NCI-H1436 (cell line): ENCODE measurements around the gene MRPS18A.
A peak's percentile ranks its signal among the peaks of the same experiment; 100 is the strongest.

ENCODE experiments used
- DNase-seq: peaks from one replicate; lab custom pipeline; 2025; lab: John Stamatoyannopoulos, UW

The MRPS18A gene

DNA sequence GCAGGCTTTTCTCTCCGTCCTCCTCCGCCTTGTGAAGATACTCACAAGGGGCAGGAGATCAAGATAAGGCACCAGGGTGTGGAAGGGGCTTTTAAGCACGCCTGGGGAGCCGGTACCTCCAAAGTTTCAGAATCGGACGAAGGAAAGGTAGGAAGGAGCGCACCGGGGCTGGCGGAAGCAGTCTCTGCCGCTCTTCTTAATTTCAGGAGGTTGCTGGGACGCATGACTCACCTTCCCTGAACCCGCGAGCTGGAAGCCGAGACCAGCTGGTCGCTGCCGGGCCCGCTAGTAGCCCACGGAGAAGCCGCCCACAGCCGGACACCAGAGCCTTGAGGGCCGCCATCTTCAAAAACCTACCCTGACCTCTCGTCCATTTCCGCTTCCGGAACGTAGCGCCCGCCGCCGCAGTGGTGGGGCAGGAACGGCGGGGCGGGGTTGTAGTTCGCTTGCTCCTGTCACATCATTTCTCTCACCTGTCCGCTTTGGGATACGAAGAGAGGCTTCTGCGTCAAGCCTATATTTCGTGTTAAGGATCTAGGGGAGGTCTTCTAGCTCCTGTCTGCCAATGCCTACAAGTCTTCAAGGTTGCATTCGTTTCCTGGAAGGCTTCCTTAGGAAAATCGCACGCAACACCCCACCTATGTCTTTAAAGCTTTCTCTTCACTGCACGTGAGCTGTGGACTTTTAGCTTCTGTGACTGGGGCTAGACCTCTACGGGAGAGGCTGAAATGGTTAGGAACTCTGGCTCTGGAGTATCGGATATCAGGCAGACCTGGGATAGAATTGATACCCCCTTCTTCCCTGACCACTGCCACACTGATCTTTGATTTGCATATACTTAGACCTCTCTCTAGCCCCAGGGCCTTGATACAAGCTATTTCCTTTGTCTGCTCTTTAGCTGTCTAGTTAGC, at the start of gene MRPS18A:
TSS of gene MRPS18A (minus strand) at position 355 of the 911 bp plus-strand sequence. CDS start at position 343, 12 bp downstream.
- peak; percentile 56 for DNase-seq

DNA sequence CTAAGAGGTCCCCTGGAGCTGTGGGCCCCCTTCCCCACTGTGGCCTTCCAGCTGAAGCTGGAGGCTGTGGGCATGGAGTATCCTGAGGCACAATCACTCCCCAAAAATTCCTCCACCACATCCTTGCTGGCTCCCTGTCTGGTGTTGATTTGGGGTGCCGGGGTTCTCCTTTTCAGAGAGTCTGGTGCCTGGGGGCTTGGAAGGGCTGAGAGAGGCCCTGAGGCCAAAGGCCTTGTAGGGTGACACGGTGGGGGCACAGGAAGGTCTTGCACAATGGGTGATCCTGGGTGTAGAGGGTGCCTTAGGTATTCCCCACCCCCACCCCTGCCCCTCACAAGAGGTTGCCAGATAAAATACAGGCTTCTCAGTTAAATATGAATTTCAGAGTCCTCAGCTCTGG, 49.3 kb upstream of the MRPS18A start:
- DNase-seq = no peak

DNA sequence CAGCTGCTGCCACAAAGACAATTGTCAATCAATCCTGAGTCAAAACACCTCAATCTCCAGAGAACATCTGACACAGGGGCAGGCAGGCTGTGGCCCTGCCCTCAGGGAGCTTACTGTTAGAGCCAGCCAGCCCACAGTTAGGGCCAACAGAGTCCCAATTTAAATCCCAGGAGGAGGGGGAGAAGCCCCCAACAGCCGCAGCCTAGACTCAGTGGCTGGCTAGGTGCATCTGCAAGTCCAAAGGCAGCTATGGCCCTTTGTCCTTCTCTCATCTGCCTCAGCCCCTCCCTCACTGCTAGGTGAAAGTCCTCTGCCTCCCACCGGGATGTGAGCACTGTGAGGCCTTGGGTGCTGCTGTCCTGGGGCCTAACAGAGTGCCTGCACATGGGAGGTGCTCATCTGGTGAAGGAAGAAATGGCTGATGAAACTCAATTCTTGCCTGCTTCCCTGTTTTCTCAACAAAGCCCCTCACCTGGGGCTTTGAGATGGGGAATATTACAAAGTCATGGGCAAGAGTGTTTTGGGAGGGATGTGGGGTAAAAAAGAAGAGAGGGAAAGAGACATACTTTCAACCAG, 48.7 kb upstream of the MRPS18A start:
- no peak for DNase-seq

DNA sequence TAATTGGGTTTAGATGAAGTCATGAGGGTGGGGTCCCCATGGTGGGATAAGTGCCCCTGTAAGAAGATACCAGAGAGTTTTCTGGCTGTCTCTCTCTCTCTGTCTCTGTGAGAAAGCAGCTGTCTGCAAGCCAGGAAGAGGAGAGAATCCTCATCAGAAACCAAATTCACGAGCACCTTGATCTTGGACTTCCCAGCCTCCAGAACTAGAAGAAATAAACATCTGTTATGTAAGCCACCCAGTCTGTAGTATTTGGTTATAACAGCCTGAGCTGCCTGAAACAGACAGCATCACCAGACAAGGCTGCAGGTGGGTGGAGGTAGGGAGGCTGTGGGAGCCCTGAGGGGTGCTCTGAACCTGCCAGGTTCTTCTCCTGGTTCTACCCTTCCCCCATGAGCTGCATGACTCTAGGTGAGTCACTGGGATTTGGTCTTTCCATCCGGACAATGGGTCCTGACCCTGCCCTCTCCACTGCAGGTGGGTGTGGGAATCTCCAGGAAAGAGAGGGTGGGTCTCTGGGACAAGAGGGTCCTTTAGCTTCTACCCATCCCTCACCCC, 48.1 kb upstream of the MRPS18A start:
- no peak for DNase-seq

DNA sequence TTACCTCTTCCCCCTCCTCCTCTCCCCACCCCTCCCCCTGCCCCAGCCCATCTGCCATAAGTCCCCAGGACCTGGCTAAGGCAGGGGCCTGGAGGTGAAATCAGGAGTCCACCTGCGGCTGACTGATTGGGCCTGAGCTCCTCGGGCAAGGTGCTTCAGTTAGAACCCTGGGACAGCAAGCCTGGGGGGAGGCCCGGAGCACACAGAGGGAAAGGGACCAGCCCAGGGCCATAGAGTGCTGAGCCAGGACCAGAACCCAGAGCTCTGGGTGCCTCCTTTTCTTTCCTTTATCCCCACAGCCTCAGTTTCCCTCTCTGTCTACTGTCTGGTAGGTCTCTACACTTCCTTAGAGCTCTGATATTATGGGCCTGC, 46.7 kb upstream of the MRPS18A start:
- no peak for DNase-seq

DNA sequence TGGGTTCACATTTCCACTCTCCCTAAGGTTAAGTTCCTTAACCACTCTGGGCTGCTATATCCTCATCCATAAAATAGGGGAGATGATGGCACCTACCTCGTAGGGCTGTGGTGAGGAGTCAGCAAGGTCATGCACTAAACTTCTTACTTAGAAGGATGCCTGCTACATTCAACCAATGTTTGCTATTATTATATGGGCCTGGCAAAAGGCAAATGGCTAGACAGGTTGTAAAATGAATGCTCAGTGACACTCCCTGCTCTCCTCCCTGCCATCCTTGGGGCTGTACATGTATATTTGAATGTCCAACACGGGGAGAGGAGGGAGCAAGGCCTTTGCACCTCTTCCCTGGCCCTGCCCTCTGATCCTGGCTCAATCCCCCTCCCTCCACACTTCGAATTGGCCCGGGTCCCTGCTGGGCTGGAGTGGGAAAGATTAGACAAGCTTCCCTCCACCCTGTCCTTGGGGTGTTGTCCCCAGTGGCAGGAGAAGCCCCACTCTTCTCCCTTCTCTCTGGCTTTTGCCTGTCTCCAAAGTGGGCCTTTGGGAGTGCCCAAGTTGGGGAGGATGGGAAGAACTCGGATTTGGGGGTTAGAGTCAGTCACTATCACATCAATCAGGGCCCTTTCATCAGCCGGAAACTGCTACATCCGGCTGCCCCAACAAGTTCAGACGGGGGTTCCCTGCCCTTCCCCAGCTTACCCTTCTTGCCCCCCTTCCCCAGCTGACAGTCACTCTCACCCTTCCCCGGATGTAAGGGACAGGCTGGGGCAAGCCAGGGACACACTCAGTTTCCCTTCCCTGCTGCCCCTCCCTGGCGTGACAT, 46.1 kb upstream of the MRPS18A start:
- DNase-seq = no peak

DNA sequence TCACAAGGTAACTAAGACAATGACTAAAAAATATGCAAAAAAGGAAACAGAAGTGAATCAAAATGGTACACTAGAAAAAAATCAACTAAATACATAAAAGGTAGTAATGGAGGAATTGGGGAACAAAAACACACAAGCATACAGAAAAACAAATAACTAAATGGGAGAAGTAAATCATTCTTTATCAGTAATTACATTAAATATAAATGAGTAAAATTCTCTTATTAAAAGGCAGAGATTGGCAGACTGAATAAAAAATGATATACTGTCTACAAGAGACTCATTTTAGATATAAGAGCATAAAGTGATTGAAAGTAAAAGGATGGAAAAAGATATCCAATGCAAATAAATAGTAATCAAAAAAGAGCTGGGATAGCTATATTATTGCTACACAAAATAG, 43.0 kb upstream of the MRPS18A start:
- DNase-seq = no peak

DNA sequence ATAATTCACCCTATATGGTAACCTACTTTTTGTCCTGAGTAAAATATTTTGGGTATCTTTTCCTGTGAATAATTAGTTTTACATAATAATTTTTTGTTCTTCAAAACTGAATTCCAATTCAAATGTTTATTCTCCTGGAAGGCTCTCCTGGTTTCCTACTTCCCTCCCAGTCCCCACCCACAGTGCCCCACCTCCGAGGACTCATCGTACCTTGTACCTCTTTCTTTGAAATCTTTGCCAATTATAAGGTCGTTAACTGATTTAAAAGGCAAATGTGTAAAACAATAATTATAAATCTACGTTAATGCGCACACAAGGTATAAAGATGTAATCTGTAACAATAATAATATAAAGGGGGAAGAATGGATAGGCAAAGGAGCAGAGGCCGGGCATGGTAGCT, 41.9 kb upstream of the MRPS18A start:
- no peak for DNase-seq

DNA sequence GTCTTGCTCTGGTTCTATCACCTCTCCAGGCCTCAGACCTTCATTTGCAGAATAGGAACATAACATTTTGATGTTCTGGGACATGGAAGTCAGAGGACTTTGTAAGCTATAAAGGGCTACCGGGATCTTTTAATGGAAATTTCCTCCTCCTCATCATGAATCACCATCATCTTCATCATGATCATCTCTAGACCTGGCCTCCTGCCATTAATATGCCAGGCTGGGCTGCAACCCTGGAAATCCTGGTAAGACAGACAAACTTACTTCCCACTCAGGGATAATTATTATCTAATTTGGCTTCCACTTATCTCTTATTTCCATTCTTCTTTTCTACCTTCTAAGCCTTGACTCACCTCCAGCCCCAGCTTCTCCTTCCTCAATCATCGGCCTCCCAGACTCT, 41.0 kb upstream of the MRPS18A start:
- no peak for DNase-seq

DNA sequence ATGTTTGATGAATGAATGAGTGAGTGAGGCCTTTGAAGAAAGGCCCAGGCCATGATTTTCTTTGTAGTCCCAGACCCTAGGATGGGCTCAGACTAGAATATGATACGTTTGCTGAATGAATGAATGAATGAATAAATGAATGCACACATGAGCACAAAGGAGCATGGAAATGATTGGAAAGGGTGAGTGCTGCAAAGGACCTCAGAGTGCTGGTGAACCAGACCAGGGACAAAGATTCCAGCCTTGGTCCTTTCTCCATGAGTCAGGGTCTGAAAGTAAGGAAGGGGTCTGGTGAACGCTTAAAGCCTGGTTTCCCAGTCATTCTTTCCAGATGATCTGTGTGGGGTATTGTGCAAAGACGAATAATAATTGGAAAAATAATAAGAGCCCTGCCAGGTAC, 40.0 kb upstream of the MRPS18A start:
- no peak for DNase-seq

DNA sequence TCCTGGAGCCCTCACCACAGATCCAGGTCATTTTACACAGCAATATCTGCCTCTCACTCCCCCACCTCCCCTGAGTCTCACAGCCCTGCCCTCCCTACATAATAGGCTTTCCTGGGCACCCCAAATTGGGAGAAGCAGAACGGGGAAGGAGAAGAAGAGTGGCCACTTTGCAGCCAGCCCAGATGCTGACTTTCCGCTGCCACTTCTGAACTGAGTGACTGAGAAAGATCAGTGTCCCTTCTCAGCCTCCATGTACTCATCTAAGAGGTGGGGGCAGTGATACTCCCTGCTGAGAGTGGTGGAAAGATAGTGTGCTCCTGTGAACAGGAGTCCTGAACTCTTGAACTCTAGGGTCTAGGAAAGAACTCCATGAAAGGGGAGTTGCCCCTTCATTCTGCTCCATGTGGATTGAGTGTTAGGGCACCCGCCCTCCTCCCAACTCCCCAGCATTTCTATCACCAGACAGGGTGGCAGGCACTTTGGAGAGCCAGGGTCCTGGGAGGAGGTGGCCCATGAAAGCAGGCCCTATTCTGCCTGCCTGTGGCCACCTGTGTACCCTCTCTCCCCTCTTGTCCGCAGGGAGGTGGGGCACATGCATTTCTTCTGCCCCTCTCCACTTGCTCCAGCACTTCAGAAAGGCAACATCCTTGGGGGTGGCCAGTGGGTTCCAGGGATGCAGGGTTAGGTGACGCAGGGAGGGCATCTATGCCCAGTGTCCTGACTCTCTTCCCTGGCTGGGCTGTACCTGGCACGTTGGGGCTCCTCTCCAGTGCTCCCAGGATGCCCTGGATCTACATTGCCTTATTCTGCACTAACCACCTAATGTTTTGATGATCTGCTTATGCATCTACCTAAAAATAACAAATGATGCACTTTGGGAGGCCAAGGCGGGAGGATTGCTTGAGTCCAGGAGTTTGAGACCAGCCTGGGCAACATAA, 38.3 kb upstream of the MRPS18A start:
- DNase-seq = no peak

DNA sequence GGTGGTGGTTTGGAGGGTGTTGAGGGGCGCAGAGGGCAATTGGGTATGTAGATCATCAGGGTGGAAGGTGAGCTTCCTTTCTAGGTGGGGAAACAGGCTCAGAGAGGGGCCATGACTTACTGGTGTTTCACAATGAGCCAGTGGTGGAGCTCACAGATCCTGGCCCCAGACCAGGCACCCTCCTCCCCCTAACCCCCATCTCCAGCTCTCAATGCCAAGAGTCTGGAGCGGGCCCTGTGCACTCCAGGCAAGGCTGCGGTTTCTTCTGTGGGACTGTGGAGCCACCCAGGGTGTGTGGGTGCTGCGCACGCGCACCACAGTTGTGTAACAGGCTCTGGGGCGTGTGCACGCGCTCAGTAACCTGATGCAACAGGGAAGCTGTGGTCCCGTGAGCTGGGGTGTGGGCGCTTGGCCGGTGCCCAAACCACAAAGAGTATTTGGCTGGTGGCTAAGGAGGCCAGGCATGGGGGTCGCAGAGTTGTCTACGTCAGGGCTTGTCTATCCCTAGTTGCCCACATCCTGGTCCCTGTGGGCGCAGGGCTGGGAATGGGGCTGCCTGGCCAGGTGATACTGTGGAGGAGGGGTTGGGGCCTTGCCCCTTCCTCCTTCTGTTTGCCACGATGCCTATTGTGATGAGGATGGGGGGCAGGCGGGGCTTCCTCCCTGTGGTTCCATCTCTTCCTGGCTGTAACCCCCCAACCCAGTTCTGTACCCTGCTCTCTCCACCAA, 37.5 kb upstream of the MRPS18A start:
- DNase-seq = peak; percentile 78

DNA sequence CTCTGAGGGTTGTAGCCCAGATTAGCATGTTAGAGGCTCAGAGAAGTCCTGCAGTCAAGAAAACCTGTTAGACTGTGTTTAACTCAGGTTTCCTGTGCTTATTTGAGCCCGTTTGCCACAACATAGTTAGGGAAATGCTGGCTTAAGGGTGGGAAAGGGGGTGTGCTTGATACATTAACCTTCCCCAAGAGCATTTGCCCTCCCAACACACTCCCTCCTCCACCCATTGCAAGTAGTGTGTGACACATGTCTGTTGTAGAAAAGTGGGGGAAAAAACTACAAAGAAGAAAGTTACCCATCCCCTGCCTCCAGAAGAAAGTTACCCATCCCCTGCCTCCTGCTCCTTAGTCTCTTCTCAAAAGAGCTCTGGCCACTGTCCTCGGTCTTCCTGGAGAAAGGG, 36.8 kb upstream of the MRPS18A start:
- no peak for DNase-seq

DNA sequence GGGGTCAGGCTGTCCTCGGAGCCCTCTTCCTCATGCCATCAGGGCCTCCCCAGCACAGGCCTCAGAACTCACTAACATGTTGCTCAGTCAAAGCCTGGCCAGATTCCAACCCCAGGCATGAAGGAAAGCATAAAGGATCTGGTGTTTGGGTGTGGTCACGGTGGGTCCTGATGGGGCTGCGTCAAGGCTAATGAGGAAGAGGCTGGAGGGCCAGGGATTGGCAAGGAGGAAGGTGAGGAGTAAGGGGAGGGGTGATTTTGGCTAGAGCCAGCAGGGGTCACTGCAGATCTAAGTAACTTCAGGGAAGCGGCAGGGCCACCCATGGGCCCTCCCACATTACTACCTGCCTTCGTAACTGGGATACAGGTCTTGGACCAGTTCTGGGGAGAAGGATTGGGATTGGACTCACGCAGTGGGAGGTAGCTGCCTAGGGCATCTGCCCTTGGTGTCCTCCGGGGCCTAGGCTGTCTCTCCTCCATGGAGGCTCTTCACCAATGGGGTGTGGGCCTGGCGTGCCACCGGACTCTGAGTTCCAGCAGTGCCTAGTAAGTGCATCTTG, 36.2 kb upstream of the MRPS18A start:
- peak; percentile 70 for DNase-seq

DNA sequence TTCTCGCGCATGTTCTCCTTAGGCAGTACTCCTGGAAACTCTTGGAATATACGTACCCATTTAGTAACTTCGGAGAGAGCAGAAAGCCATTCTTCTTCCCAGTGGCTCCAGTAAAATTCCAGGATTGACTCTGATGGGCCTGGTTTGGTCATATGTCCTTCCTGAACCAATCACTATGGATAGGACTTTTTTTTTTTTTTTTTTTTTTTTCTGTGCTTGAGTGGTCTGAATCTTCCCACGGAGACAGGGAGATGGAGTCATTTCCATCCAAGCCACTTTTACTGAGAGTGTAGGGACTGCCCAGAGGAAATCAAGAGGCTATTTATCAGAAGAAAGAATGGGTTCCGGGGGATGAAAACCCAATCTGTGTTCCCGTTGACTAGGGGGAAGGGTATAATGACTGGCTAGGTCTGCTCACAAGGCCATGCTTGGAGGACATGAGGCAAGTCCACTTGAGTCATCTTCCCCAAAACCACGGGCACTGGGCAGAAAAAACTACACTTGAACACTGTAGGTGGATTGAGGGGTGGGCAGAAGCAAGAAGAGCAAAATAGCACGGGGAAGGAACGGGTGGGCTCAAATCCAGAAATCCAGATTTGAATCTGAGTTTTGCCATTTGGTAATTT, 35.4 kb upstream of the MRPS18A start:
- DNase-seq = no peak

DNA sequence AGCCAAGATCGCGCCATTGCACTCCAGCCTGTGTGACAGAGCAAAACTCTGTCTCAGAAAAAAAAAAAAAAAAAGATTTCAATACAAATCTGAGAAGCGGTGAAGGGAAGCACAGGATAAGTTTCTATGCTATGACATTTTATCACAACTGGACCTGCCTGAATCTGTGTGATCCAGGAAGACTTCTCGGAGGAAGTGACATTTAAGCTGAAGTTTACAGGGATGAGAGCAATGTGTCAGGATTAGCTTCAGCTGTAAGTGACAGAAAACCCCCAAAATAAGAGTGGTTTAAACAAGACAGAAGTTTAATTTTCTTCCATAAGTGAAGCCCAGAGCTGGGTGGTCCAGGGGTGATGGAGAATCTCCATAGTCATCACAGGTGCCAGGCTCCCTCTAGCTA, 33.4 kb upstream of the MRPS18A start:
- DNase-seq = no peak

DNA sequence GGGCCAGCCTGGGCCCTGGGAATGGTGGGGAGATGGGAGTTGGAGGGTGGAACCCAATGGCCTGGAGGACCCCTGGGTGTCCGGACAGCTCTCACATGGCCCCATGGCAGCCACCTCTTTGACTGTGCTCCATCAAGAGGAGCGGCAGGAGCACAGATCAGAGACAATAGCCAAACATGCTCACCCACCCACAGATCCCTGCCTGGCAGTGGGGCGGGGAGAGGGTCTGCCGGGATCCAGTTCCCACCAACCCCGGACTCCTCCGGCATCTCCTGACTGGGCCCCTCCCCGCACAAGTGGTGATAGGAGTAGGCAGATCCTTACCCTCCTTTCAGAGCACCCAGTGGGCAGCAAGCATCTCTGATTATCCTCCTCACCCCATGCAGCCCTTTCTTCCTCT, 31.9 kb upstream of the MRPS18A start:
- no peak for DNase-seq

DNA sequence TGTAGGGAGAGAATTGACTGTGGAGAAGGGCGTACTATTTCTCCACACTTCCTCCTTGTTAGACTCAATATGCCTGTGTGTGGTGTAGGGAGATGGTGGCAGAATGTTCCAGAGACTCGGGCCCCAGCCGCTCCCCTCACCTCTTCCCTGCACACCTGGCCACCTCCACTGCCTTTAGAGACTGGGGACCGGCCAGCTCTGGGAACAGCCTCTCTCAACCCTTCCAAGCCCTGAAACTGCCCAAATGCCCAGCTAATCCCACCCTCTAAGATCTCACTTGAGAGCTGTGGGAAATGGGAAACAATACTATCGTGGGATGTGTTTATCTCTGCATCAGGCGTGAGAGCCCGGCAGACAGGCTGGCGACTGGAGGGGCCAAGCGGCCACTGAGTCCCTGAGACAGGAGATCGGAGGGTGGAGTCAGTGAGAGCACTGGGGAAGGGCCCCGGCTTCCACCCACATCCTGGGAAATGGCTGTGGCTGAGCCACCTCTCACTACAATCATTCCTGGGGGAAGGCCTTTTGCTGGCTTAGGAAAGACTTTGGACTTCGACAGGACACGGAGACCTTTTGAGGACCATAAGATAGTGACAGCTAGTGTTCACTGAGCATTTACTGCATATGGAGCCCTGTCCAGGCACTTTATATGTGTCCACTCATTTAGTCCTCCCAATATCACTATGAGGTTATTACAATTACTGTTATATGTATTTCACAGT, 31.0 kb upstream of the MRPS18A start:
- no peak for DNase-seq

DNA sequence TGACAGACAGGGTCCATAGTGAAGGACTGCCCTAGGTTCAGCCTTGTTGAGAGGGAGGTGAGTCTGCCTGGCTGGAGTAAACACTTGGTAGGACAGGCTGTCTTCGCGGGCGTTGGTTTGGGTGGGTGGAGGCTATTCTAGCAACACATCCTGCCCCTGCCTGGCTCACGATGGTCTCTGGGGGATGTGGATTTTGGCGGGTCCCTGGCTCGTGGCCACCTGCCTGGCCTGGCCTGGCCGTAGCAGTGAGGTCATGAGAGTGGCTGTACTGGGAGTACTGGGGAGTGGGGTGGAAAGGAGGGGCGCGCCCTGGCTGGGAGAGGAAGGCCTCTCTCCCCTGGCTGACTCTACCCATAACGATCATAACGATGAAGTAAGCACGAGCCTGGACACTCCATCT, 30.2 kb upstream of the MRPS18A start:
- DNase-seq = no peak
